Measurements from ENCODE around the gene TRIM15.

The TRIM15 gene

DNA sequence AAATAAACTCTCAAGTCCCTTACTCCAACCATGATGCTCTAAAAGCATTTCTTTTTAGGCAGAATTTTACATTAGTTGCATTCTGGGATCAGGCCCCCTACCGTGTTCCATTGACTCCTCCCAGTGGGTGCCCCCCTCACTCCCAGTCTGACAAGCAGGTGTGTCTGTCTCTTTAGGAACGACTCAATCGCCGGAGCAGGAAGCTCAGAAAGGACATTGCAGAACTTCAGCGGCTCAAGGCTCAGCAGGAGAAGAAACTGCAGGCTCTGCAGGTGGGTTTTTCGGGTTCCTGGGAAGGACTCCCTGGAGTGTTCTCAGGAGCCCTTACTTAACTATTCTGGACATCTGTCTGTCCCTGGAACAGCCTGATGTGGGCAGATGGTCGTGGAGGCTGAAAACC is 17.5 kb upstream of the TRIM15 start:
- no peak for DNase-seq

DNA sequence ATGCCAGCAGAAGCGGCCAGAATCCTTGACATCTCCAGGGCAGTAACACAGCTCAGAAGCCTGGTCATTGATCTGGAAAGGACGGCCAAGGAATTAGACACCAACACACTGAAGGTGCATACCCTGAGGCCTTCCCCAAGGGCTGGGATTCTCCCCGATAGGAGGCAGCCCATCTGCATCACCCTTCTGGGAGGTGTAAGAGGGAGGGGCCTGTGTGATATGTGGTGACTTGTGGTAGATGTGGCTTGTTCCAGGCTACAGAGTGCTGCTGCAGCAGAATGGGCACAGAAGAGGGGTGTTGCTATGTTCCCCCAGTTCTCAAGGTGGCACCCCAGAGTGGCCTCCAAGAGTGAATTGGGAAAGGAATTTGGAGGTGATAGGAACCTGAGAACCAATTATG is 16.2 kb upstream of the TRIM15 start:
- no peak for DNase-seq

DNA sequence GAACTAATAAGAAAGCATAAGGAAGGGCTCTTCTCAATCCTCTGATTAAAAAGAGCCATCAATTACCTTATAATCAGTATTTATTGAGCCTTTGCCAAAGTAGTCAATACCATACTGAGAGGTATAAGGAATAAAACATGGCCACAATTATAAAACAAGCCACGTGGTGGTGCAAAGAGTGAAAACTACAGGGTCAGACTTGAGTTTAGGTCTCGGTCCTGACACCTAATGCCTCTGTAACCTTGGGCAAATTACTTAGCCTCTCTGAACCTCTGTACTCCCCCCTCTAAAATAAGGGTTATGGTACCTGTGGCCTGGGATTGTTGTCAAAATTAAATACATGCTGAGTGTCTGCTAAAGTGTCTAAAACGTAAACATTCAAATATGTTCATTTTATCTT is 14.1 kb upstream of the TRIM15 start:
- no peak for DNase-seq

DNA sequence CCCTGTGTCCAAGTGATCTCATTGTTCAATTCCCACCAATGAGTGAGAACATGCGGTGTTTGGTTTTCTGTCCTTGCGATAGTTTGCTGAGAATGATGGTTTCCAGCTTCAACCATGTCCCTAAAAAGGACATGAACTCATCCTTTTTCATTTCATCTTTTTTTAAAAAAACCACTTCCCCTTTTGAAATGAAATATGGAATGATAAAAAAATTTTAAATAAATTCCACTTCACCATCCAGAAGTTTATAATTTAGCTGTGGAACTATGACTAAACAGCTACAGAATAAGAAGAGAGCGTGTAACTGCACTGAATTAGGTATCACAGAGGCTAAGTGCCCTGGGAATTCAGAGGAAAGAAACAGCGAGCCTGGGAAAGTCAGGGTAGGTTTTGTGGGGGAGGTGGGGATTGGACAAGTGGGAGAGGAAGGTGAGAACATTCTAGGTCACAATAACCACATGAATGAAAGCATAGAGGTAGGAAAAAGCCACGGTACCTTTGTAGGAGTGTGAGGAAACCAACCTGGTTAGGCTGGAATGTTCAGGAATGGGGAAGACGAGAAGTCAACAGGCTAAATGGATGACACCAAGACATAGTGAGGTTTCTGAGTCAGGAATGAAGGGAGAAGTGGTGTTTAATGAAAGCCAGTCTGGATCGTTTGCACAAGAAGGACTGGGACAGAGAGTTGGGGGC is 13.3 kb upstream of the TRIM15 start:
- peak; percentile 41 for DNase-seq

DNA sequence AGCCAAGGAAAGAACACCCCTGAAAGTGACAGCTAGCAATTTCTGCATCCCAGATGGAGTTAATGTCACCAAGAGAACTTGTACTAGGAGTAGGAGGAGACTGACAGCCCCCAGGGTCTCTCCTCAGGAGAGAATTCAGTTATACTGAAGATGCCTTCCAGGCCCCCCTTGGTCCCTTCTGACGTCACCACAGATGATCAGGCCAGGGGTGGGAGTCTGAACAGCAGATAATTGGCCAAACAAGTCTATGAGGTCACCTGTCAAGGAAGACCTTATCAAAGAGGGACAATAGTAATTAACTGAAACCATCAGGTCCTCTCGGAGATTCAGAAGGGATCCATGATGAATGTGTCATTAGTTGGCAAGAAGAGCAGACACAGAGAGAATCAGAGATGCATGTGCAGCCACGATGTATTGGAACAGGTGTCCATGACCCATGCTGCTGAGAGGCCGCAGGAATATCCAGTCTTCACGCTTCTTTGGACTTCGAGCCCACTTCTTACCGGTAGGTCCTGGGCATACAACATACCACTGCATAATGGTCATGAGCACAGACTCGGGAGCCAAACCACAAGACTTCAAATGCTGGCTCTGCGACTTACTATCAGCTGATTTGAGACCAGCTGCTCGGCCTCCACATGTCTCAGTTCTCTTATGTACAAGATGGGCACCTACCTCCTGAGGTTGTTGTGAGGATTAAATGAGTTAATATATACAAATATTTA is 12.5 kb upstream of the TRIM15 start:
- peak; percentile 26 for DNase-seq

DNA sequence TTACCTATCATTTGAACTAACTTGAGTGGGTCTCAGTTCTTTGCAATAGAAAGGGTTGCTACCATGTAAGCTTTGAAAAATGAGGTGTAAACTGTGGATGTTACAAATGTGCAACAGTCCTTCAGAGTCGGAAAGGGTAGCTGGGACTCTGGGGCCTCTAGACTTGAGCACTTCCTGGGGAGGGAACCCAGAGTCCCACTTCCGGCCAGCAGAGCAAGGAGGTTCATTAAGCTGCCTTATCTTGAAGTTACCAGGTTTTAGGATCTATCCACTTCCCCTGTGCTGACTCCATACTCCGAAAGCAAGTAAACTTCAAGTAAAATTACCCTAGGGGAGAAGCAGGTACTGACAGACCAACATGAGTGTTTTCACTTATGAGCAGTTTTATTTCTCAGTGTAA is 11.8 kb upstream of the TRIM15 start:
- DNase-seq = no peak

DNA sequence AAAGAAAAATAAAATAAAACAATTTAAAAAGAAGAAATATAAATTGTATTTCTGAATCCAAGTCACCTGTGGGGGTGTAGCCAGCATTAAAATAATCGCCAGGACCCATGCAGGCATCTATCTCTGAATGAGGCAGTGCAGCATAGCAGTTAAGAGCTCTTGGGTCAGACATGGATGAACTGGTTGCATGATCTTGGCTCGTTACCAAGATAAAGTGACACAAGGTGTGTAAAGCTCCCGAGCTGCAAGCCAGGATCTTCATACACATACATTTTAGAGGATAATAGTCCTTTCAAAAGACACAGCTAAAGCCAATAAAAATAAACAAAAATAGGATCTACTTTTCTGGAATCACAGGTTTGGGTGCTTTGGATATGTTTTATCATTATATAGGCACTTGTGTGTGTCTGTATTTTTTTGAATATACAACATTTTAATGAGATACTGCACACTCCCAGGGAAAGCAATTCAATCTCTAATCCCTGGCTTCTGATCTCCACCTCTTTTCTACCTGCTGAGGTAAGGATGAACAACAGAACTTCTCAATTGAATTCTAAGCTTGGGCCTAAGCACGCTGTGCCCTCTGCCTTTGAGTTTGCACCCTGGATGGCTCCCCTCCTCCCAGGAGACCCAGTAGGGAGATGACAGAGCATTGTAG is 11.2 kb upstream of the TRIM15 start:
- DNase-seq = no peak

DNA sequence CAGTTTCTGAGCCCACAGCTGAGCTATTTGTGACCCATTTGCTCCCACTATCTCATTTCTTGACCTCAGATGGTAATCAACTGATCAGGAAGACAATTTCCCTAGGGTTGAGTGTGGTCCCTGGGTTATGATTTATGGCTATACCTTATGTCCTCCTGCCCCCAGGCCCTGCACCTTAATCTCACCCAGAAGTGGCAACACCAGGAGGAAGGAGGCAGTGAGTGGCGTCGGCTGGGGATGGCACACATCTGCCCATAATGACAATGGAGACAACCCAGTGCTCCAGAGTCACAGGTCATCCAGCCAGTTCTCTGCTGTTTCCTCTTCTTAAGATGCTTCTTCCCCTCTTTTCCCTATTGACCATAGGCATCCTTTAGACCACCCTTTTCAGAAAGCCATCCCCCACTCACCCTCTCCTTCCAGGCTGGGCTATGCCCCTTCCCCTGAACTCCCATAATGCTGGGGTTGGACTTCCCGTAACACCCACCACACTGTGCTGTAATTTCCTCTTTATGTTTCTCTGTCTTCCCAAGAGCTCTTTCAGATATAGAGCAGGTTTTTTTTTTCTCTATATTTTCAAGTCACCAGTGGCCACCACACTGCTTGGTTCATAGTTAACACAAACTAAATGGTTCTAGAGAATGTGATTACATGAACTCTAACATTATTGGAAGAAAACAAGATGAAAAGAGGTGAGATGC is 10.3 kb upstream of the TRIM15 start:
- DNase-seq = no peak

DNA sequence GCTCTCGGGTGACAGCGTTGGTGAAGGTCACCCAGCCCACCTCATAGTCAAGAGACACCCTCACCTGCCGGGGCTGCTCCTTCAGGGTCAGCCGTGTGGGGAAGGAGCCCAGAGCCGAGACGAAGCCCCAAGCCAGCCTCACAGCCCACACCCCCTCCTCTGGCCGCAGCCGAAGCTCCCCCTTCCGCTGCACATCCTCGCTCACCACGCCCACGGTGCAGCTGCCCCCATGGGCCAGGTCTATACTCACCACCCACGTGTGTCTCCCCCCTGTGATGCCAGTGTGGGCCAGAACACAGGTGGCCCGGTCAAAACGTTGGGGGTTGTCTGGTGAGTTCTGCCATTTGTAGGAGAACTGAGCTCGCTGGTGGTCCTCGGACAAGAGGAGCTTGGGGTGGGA is 9.3 kb upstream of the TRIM15 start:
- DNase-seq = no peak

DNA sequence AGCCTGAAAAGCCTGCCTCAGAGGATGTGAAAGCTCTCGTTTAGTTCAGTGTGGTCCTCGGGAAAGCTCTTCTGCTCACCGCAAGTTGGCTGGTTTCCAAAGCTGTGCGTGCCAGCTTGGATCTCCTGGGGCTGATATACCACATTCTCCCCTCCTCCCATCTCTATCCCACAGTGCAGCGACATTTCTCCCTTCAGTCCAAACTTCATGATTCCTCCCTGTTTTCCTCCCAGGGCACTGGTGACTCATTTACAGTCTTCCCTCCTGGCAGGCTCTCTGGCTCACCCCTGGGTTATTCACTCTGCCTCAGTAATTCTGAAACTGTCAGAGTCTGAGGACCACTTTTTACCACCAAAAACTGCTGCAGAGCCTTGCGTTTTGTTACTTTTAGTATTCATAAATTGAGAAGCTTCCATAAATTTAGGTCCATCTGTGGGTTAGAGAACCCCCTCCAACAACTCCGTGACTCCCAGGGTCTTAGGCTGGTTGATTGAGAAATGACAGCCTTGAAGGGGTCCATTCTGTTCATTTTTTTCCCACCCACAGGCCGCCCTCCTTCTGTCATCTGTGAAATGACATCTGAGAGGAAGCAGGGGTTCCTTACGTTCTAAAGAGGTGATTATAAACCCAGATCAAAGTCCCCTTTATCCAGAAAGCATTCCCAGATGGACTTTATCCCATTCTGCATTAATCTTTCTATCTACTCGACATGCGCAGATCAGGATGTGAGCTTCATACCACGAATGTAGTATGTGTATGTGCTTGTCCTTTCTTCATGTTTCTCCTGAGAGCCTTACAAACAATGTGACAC is 8.4 kb upstream of the TRIM15 start:
- DNase-seq = peak; percentile 92

DNA sequence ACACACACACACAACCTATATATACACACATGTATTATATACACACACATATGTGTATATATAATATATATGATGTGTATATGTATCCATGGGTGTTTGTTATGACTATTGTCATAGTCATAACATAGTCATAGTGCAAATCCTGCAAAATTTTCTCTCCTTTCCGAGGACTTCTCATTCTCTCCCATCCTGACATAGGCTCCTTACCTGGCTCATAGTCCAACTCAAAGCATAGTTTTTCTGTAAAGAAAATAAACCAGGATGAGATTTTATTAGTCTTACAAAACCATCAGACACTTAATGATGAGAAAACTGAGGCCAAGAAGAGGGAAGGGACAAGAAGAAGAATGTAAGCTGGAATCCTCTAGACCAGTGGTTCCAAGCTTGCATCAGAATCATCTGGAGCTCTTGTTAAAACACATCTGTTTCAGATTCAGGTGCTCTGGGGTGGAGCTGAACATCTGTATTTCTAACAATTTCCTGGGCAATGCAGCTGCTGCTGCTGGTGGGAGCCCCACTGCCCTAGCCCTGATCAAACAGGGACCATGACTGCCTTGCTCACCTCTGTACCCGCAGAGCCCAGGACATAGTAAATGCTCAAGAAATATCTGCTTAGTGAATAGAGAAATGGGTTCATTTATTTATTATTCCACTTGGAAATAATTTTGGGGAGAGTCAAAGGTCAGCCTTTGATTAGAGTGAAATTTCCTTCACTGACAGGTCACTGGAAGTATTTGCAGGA is 7.7 kb upstream of the TRIM15 start:
- no peak for DNase-seq

DNA sequence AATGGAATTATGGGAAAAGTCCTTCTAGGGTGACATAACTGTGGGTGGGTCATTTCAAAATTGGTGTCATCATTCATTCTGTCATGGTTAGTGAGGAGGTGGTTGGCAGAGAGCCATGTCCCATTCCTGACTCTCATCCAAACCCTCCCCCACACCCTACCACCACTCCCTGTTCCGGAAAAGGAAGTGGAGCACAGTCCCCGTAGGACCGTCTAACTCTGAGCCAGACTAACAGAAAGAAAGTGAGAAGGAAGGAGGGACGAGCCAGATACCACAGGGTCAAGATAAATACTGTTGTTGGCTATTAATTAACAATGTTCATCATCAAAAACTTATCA is 7.1 kb upstream of the TRIM15 start:
- peak; percentile 70 for DNase-seq

DNA sequence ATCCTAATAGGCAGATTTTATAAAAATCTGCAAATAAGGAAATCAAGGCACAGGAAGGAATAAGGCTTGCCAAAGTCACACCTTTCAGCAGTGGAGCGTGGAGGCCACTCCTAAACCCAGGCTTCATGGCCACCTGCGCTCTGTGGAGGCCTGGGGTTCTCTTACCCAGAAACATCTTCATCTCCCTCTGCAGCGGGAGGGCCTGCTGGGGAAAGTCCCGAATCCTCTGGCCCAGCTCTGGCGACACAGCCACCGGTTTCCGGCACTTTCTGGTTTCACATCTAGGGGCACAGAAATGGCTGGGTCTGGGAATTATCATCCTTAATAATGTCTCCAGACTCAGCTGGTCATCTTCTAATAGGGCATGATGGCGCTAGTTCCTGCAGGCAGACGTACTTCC is 6.6 kb upstream of the TRIM15 start:
- no peak for DNase-seq

DNA sequence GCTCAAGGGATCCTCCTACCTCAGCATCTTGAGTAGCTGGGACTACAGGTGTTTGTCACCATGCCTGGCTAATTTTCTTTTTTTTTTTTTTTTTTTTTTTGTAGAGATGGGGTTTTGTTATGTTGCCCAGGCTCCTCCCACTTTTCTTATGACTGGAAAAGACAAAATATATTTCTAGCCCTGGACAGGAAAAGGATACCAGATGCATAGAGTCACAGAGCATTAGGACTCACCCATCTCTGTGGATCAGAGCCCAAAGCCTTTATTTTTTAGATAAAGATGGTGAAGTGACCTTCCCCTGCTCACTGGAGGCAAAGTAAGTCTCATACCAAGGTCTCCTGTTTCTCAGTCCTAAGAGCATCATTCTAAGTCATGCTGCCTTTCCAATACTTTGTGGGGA is 5.8 kb upstream of the TRIM15 start:
- DNase-seq = peak; percentile 37

DNA sequence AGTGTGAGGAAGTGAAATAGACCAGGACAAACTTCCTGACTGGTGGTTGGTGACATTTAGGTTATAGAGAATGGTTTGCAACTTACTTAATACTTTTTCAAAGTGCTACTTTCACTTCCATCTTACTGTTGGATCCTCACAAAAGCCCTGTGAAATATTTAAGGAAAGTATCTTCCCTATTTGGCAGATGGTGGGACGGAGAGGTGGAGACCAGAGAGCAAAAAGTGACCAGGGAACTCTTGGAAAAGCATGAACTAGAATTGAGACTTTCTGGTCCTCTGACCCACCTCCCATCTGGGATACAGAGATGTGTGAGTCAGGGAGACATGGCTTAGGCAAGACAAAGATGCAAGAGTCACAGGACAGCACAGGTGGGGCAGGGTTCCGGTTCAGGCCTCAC is 5.3 kb upstream of the TRIM15 start:
- DNase-seq = no peak

DNA sequence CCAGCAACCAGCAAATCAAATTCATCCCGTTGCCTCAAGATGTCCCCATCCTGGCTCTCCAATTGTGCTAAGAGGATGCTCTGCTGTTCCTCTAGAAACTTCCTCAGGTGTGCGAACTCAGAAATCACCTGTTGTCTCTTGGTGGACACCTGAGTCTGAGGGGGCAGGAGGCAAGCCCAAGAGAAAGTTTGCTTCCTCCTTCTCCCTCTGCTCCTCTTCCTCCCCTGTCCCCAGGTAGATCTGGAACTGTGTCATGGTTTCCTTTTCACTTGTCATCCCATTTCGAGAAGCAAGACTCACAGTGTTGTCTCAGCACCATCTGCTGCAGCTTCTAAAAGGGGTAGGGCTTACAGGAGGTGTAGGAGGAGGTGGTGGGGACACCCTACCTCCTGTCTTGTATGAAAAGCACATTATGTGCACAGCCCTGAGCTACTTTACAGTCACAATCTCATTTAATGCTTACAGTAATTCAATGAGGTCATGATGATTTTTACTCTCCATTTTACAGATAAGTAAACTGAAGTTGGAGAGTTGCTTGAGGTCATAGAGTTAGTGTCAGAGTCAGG is 4.8 kb upstream of the TRIM15 start:
- no peak for DNase-seq

DNA sequence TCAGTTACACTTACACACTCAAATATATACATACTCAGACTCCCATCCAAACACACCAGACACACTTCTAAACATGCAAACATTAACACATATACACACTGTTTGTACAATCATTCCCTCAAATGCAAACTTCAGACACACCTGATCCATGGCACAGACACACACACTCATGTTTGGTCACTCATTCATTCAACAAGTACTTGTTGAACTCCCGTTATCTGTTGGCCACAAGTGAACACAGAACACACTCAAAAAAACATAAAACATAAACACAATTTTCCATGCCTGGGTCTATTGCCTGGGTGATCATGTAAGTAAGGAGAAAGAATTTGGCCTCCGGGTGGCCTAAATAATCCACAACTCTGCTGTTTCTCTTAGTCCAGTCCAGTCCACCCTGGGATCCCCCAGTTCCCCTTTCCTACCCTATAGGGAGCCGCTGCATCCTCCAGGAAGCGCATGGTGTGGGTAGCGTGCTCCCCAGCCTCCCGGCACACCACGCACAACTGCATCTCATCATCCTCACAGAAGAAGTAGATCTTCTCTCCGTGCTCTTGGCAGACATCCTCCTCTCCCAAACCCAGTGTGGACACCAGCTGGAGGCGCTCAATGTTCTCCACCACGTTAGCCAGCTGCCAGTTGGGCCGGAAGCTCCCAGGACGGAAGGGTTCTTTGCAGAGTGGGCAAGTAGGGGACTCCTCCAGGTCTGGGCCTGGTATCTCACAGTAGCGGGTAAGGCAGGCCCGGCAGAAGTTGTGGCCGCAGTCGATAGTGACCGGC is 3.1 kb upstream of the TRIM15 start:
- no peak for DNase-seq

DNA sequence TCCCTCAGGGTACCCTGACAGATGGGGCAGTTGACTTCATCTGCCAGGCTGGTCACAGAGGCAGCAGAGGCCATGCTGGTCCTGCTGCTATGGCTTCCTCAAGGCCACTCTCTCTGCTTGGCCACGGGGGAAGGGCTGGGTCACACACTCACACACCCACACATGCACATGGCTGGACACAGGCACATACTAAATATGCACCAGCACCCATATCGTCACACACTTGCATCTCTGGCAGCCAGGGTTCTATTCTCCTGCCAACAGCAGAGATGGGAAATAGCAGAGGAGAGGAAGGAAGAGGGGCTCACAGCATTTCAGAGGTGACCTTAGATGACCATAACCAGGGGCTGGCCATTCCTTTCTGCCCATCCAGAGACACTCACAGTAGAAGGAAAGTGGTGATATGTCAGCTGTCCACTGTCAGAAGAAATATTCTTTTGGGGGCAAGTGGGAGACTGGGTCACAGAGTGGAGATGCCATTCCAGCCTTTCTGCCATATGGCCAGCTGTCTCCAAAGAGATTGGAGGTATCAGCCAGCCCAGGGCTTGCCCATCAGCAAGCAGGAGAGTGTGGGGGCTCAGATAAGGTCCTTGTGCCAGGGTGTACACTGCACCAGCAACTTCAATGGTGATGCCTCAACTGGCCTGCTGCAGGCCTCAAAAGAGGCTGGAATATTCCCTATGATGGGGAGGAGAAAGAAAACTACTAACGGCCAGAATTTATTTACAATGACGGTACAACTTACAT is 2.4 kb upstream of the TRIM15 start, which contains the start of gene TRIM10:
Gene TRIM10 (minus strand): TSS at position 427 of the 747 bp plus-strand sequence. CDS start 353 bp downstream, at position 74.
- DNase-seq = no peak

DNA sequence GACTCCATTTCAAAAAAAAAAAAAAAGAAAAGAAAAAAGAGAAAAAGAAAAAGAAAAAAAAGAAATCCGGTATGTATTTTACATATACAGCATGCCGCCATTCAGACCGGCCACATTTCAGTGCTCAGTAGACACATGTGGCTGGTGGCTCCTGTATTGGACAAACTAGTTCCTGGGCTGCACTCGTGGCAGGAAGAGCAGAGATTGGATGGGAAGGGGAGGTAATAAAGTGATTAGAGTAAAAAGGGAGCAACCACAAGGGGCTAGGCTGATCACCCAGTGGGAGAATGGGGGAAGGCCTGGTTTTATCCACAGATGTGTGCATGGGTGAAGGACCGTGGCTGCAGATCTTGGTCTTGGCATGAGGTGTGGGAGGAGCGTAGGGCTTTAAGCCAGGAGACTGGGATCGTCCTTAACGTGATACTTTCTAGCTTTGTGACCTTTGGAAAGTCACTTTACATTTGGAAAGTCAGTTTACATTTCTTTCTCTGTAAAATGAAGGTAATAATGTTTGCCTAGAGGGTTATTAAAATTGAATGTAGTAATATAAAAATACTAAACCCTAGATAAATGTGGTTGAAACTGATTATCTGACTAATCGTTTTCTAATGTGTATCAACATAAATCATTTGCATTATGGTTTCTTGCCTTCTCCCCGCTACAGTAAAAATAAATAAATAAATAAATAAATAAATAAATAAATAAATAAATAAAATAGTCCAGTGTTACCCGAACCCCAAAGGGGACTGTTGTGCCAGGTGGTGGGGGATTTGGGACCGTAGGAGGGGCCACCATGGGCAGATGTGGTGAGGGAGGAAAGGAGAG is 869 bp upstream of the TRIM15 start:
- DNase-seq = no peak
